Measurements from ENCODE around the gene SPIRE1. TPM values are rescaled to one million over a fixed set of nuclear protein-coding genes. Genes with fewer than 3 reads are reported as not detected.
A peak's percentile ranks its signal among the peaks of the same experiment; 100 is the strongest.

Gene SPIRE1
- total RNA-seq, 5 donors from 2014 or later (not counting 1 experiment from before 2014, with no cell fraction given) = 1.1 to 2.9 (median 1.4) TPM

- Histone ChIP-seq H3K9me3 (no peaks in the 10 kb centered on the region), H3K4me1 (ENCODE audit: control insufficient read depth in 1 of 2, extremely low read depth in 1 of 2, insufficient read depth in 2 of 2, low read length in 2 of 2) (peaks cover 0 to 3% of the 10 kb centered on the region in 2 experiments), H3K27me3 (replicated peaks in 1 of 2; ENCODE audit: control insufficient read depth in 2 of 2, extremely low read depth in 1 of 2, insufficient read depth in 2 of 2, low read length in 1 of 2) (no peaks in the 10 kb centered on the region), H3K36me3 (ENCODE audit: control insufficient read depth in 2 of 2, extremely low read depth in 1 of 2, insufficient read depth in 1 of 2, low read length in 1 of 2) (no peaks in the 10 kb centered on the region), H3K27ac (ENCODE audit: low read length) (no peak overlapping the region), H3K4me3 (ENCODE audit: control insufficient read depth in 1 of 2, extremely low read depth in 1 of 2, low read length in 1 of 2) (no peak overlapping the region)
- Mint-ChIP-seq H3K4me1 (peaks cover 0 to 2% (median 1%) of the 10 kb centered on the region in 3 donors), H3K9me3 (no peaks in the 10 kb centered on the region), H3K27me3 (no peaks in the 10 kb centered on the region), H3K27ac (no peak overlapping the region), H3K36me3 (no peaks in the 10 kb centered on the region), H3K4me3 (no peak overlapping the region)
- no peak for DNase-seq
- ATAC-seq (replicated peaks in 1 of 4) = no peak
- ChIA-PET POLR2A (no interaction called here), CTCF (no interaction called here)
Observed at GRCh38 chr18:12479982-12480381, 177.9 kb downstream of the SPIRE1 start.

- whole genome bisulfite sequencing (ENCODE audit: insufficient coverage) = no CpG with 5 or more reads among the region's 3 CpGs
- H3K27me3 ChIP-seq (replicated peaks in 1 of 2; ENCODE audit: control insufficient read depth in 2 of 2, extremely low read depth in 1 of 2, insufficient read depth in 2 of 2, low read length in 1 of 2) = no peaks in the 10 kb centered on the region
- DNase-seq = no peak
- no peaks in the 10 kb centered on the region for H3K27me3 Mint-ChIP-seq
- peaks cover 0 to 2% (median 1%) of the 10 kb centered on the region in 3 donors for H3K4me1 Mint-ChIP-seq
- H3K36me3 Mint-ChIP-seq = no peaks in the 10 kb centered on the region
- no peak overlapping the region for H3K27ac ChIP-seq (ENCODE audit: low read length)
- no peak overlapping the region for H3K27ac Mint-ChIP-seq
- H3K36me3 ChIP-seq (ENCODE audit: control insufficient read depth in 2 of 2, extremely low read depth in 1 of 2, insufficient read depth in 1 of 2, low read length in 1 of 2) = no peaks in the 10 kb centered on the region
- no peak overlapping the region for H3K4me3 ChIP-seq (ENCODE audit: control insufficient read depth in 1 of 2, extremely low read depth in 1 of 2, low read length in 1 of 2)
- ATAC-seq (replicated peaks in 1 of 4) = no peak
- no peaks in the 10 kb centered on the region for H3K9me3 ChIP-seq
- no peak overlapping the region for H3K4me3 Mint-ChIP-seq
- H3K9me3 Mint-ChIP-seq = no peaks in the 10 kb centered on the region
- ChIA-PET CTCF (no interaction called here), POLR2A (no interaction called here)
- peaks cover 0 to 3% of the 10 kb centered on the region in 2 experiments for H3K4me1 ChIP-seq (ENCODE audit: control insufficient read depth in 1 of 2, extremely low read depth in 1 of 2, insufficient read depth in 2 of 2, low read length in 2 of 2)
Observed at GRCh38 chr18:12479536-12479935, 178.4 kb downstream of the SPIRE1 start.

GRCh38 chr18:12478269-12479047 lies 179.4 kb downstream of the SPIRE1 start:
- DNase-seq (no peak), ATAC-seq (replicated peaks in 1 of 4) (no peak)
- POLR2A ChIA-PET = no interaction called here
- peaks cover 0 to 2% (median 1%) of the 10 kb centered on the region in 3 donors for H3K4me1 Mint-ChIP-seq
- H3K36me3 Mint-ChIP-seq = no peaks in the 10 kb centered on the region
- H3K27me3 ChIP-seq (replicated peaks in 1 of 2; ENCODE audit: control insufficient read depth in 2 of 2, extremely low read depth in 1 of 2, insufficient read depth in 2 of 2, low read length in 1 of 2) = no peaks in the 10 kb centered on the region
- no peak overlapping the region for H3K4me3 ChIP-seq (ENCODE audit: control insufficient read depth in 1 of 2, extremely low read depth in 1 of 2, low read length in 1 of 2)
- H3K27ac ChIP-seq (ENCODE audit: low read length) = no peak overlapping the region
- H3K27ac Mint-ChIP-seq = no peak overlapping the region
- WGBS (ENCODE audit: insufficient coverage) = 97% methylated on average over 10 of the region's 12 CpGs
- no peaks in the 10 kb centered on the region for H3K9me3 Mint-ChIP-seq
- H3K27me3 Mint-ChIP-seq = no peaks in the 10 kb centered on the region
- no peak overlapping the region for H3K4me3 Mint-ChIP-seq
- H3K9me3 ChIP-seq = no peaks in the 10 kb centered on the region
- CTCF ChIA-PET = no interaction called here
- no peaks in the 10 kb centered on the region for H3K36me3 ChIP-seq (ENCODE audit: control insufficient read depth in 2 of 2, extremely low read depth in 1 of 2, insufficient read depth in 1 of 2, low read length in 1 of 2)
- H3K4me1 ChIP-seq (ENCODE audit: control insufficient read depth in 1 of 2, extremely low read depth in 1 of 2, insufficient read depth in 2 of 2, low read length in 2 of 2) = peaks cover 0 to 3% of the 10 kb centered on the region in 2 experiments

GRCh38 chr18:12477606-12478005 lies 180.3 kb downstream of the SPIRE1 start:
- no peaks in the 10 kb centered on the region for H3K27me3 Mint-ChIP-seq
- H3K4me1 Mint-ChIP-seq = peaks cover 0 to 2% (median 1%) of the 10 kb centered on the region in 3 donors
- DNase-seq (peak in 2 of 35 experiments; percentile 1 to 5), ATAC-seq (replicated peaks in 1 of 4) (no peak)
- no peak overlapping the region for H3K4me3 Mint-ChIP-seq
- Histone ChIP-seq H3K27ac (ENCODE audit: low read length) (no peak overlapping the region), H3K4me3 (ENCODE audit: control insufficient read depth in 1 of 2, extremely low read depth in 1 of 2, low read length in 1 of 2) (no peak overlapping the region), H3K4me1 (ENCODE audit: control insufficient read depth in 1 of 2, extremely low read depth in 1 of 2, insufficient read depth in 2 of 2, low read length in 2 of 2) (peaks cover 0 to 3% of the 10 kb centered on the region in 2 experiments), H3K27me3 (replicated peaks in 1 of 2; ENCODE audit: control insufficient read depth in 2 of 2, extremely low read depth in 1 of 2, insufficient read depth in 2 of 2, low read length in 1 of 2) (no peaks in the 10 kb centered on the region), H3K36me3 (ENCODE audit: control insufficient read depth in 2 of 2, extremely low read depth in 1 of 2, insufficient read depth in 1 of 2, low read length in 1 of 2) (no peaks in the 10 kb centered on the region), H3K9me3 (no peaks in the 10 kb centered on the region)
- H3K36me3 Mint-ChIP-seq = no peaks in the 10 kb centered on the region
- no peak overlapping the region for H3K27ac Mint-ChIP-seq
- H3K9me3 Mint-ChIP-seq = no peaks in the 10 kb centered on the region
- CTCF ChIA-PET = no interaction called here
- WGBS (ENCODE audit: insufficient coverage) = 77% methylated on average over 11 of the region's 11 CpGs
- POLR2A ChIA-PET = no interaction called here

GRCh38 chr18:12476955-12477354 lies 181.0 kb downstream of the SPIRE1 start:
- peaks cover 0 to 3% of the 10 kb centered on the region in 2 experiments for H3K4me1 ChIP-seq (ENCODE audit: control insufficient read depth in 1 of 2, extremely low read depth in 1 of 2, insufficient read depth in 2 of 2, low read length in 2 of 2)
- H3K4me3 ChIP-seq (ENCODE audit: control insufficient read depth in 1 of 2, extremely low read depth in 1 of 2, low read length in 1 of 2) = no peak overlapping the region
- CTCF ChIA-PET = no interaction called here
- no CpG with 5 or more reads among the region's 2 CpGs for WGBS (ENCODE audit: insufficient coverage)
- no peak overlapping the region for H3K27ac ChIP-seq (ENCODE audit: low read length)
- Mint-ChIP-seq H3K27ac (no peak overlapping the region), H3K36me3 (no peaks in the 10 kb centered on the region), H3K4me1 (peaks cover 0 to 2% (median 1%) of the 10 kb centered on the region in 3 donors), H3K9me3 (no peaks in the 10 kb centered on the region), H3K27me3 (no peaks in the 10 kb centered on the region), H3K4me3 (no peak overlapping the region)
- POLR2A ChIA-PET = no interaction called here
- no peaks in the 10 kb centered on the region for H3K9me3 ChIP-seq
- DNase-seq = peak in 1 of 35 experiments; percentile 6
- no peaks in the 10 kb centered on the region for H3K36me3 ChIP-seq (ENCODE audit: control insufficient read depth in 2 of 2, extremely low read depth in 1 of 2, insufficient read depth in 1 of 2, low read length in 1 of 2)
- ATAC-seq (replicated peaks in 1 of 4) = peak in 1 of 4 experiments; percentile 24
- H3K27me3 ChIP-seq (replicated peaks in 1 of 2; ENCODE audit: control insufficient read depth in 2 of 2, extremely low read depth in 1 of 2, insufficient read depth in 2 of 2, low read length in 1 of 2) = no peaks in the 10 kb centered on the region

- WGBS (ENCODE audit: insufficient coverage) = 76% methylated on average over 3 of the region's 4 CpGs
- H3K27ac Mint-ChIP-seq = no peak overlapping the region
- no peaks in the 10 kb centered on the region for H3K27me3 ChIP-seq (replicated peaks in 1 of 2; ENCODE audit: control insufficient read depth in 2 of 2, extremely low read depth in 1 of 2, insufficient read depth in 2 of 2, low read length in 1 of 2)
- ChIA-PET CTCF (no interaction called here), POLR2A (no interaction called here)
- no peaks in the 10 kb centered on the region for H3K36me3 ChIP-seq (ENCODE audit: control insufficient read depth in 2 of 2, extremely low read depth in 1 of 2, insufficient read depth in 1 of 2, low read length in 1 of 2)
- H3K9me3 Mint-ChIP-seq = no peaks in the 10 kb centered on the region
- no peak overlapping the region for H3K4me3 ChIP-seq (ENCODE audit: control insufficient read depth in 1 of 2, extremely low read depth in 1 of 2, low read length in 1 of 2)
- H3K27ac ChIP-seq (ENCODE audit: low read length) = no peak overlapping the region
- H3K9me3 ChIP-seq = no peaks in the 10 kb centered on the region
- DNase-seq = no peak
- no peak for ATAC-seq (replicated peaks in 1 of 4)
- H3K27me3 Mint-ChIP-seq = no peaks in the 10 kb centered on the region
- no peak overlapping the region for H3K4me3 Mint-ChIP-seq
- H3K36me3 Mint-ChIP-seq = no peaks in the 10 kb centered on the region
- H3K4me1 ChIP-seq (ENCODE audit: control insufficient read depth in 1 of 2, extremely low read depth in 1 of 2, insufficient read depth in 2 of 2, low read length in 2 of 2) = peaks cover 0 to 3% of the 10 kb centered on the region in 2 experiments
- H3K4me1 Mint-ChIP-seq = peaks cover 0 to 2% (median 1%) of the 10 kb centered on the region in 3 donors
Observed at GRCh38 chr18:12474876-12475275, 183.0 kb downstream of the SPIRE1 start.

All from T-cell (primary cell).